Keratinocyte (primary cell): ENCODE data around the gene STN1.

ENCODE experiments used
- CTCF ChIP-seq, 3 experiments: IDR thresholded peaks in 1 of 3; conservative IDR thresholded peaks in 1 of 3; optimal IDR thresholded peaks in 1 of 3; 2 replicates in 2 of 3; 3 replicates in 1 of 3; pipeline versions ENCODE3 to v1.5.1; 2011; ENCODE audit warnings: low read length in 3 of 3, mild to moderate bottlenecking in 3 of 3, moderate library complexity in 2 of 3, control low read depth in 1 of 3, inconsistent platforms in 1 of 3; ENCODE audit not compliant: insufficient read depth in 2 of 3; ENCODE audit errors: extremely low read depth in 1 of 3
- EZH2 ChIP-seq: IDR thresholded peaks from one replicate; pipeline ENCODE4 v1.6.1; 2012; ENCODE audit warnings: inconsistent platforms, mild to moderate bottlenecking, low read length, moderate library complexity

GRCh38 chr10:103871006-103871405, 47.0 kb downstream of the STN1 start:
- TF ChIP-seq CTCF (optimal IDR thresholded peaks at IDR 0.05 in 1 of 3, IDR thresholded peaks at IDR 0.05 in 1 of 3, conservative IDR thresholded peaks at IDR 0.05 in 1 of 3; ENCODE audit: extremely low read depth in 1 of 3, insufficient read depth in 2 of 3, low read length in 3 of 3), result no peak
- no peak for TF ChIP-seq EZH2
